GM19025 (cell line): ENCODE measurements around the gene TFG.

Experiments used
- ATAC-seq: cut with Tn5 transposase; IDR thresholded peaks from one replicate; pipeline ENCODE4 v1.9.1; 2021; ENCODE audit warnings: mild to moderate bottlenecking, low read depth, moderate library complexity; ENCODE audit not compliant: unreplicated experiment

Gene TFG

DNA sequence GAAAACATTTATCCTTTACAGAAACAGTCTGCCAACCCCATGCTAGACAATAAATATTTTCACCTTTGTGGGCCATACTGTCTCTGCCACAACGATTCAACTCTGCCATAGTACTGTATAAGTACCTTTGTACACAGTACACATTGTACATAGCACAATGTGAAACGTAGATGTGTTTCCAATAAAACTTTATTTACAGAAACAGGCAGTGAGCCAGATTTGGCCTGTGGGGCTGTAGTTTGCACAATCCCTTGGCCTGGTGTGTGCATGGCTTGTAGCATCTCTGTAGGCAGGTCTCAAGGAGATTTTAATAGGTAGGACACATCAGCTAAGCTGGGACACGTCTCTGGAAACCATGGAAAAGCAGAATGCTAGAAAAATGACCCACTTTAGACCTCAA, 74.3 kb downstream of the TFG start:
- ATAC-seq: no peak

DNA sequence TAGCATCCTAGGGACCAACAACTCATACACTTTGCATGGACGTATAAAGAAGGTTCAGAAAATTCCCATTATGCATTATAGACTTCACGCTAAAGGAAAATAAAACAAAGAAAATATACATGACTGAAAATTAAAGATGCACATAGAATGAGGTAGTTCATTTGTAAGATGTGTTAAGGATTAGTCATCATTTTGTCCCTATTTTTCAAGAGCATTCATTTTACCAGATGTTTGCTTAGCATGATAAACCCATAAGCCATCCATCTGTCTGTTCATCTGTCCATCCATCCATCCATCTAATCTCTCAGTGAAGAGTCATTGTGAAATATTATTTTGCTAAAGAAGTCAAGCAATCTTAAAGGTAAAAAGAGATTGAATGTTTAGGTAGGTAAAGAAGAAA, 80.3 kb downstream of the TFG start:
- ATAC-seq: no peak

DNA sequence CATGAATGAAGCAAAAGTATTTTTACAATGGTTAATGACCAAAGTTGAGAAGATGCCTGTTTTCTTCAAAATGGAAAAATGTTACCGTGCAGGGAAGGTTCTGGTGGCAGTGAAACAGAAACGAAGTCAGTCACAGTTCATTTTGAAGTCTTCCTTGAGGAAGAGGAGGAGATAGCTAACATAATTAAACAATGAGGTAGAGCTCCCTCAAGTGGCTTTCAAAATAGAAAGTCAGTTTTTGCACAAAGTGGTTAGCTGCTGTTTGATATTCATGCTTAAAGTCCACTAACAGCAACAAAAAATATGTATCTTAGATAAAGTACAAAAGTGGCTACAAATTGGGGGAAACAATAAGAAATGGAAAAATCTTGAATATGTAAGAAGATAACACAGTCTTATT, 87.3 kb downstream of the TFG start:
- ATAC-seq: no peak

DNA sequence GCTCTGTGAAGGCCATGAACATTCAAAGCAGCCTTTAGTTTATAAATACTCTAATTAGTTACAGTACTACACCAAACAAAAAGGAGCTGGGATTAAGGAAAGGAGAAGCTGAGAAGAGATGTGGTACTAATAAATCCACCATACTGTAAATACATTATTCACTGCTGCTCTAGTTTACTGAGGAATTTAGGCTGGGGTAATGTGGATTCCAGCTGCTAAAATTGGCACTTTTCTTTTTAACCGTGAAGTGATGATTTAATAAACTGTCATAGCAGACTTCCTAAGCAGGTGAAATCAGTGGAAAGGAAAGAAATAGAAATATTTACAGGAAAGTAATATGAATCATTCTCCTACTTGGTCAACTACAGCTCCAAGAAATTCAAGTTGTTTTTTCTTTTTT, 88.7 kb downstream of the TFG start:
- no peak for ATAC-seq
